DMS 273 (cell line): ENCODE data around the gene CBLL1.

Source experiments
- DNase-seq: peaks from one replicate; lab custom pipeline; 2025; ENCODE audit not compliant: unreplicated experiment; lab: John Stamatoyannopoulos, UW

The CBLL1 gene

GRCh38 chr7:107809179-107809578 lies 65.2 kb downstream of the CBLL1 start:
- no peak for DNase-seq

- no peak for DNase-seq
These were observed 66.7 kb downstream of the CBLL1 start for GRCh38 chr7:107810626-107811025.
